Measurements from ENCODE around the gene ZNF738.
"Not testable (repeated sequence)": the region's sequence is repeated elsewhere in the genome, so short reads cannot be mapped to it uniquely, and the experiment has no call there.

Gene ZNF738

GRCh38 chr19:21358768-21359451 is at the start of gene ZNF738:
Gene ZNF738 (plus strand): TSS chr19:21359000. CDS start chr19:21359141, 141 bp downstream.
- peak within 1 kb of the TSS; percentile 73 for H3K27ac ChIP-seq
- TF ChIP-seq CTCF (conservative IDR thresholded peaks at IDR 0.05) (no peak), ZFX (IDR thresholded peaks at IDR 0.05) (peak; percentile 59)

- H3K27ac ChIP-seq: not testable (repeated sequence)
These were observed 46.0 kb upstream of the ZNF738 start for GRCh38 chr19:21312807-21313206.

- no peak overlapping the region for H3K27ac ChIP-seq
- TF ChIP-seq ZFX (IDR thresholded peaks at IDR 0.05) (no peak), CTCF (conservative IDR thresholded peaks at IDR 0.05) (no peak)
These were observed 44.1 kb upstream of the ZNF738 start for GRCh38 chr19:21314676-21315075.

GRCh38 chr19:21317821-21318220 is 41.0 kb upstream of the ZNF738 start:
- no peak overlapping the region for H3K27ac ChIP-seq

GRCh38 chr19:21321134-21321533 is 37.7 kb upstream of the ZNF738 start:
- TF ChIP-seq ZFX (IDR thresholded peaks at IDR 0.05): no peak
- no peak for TF ChIP-seq CTCF (conservative IDR thresholded peaks at IDR 0.05)
- no peak overlapping the region for H3K27ac ChIP-seq

More at GRCh38 chr19:21317821-21318220, 41.0 kb upstream of the ZNF738 start:
- TF ChIP-seq CTCF (conservative IDR thresholded peaks at IDR 0.05) (no peak), ZFX (IDR thresholded peaks at IDR 0.05) (no peak)

GRCh38 chr19:21321996-21322395 is 36.8 kb upstream of the ZNF738 start:
- H3K27ac ChIP-seq: no peak overlapping the region
- no peak for TF ChIP-seq ZFX (IDR thresholded peaks at IDR 0.05)
- no peak for TF ChIP-seq CTCF (conservative IDR thresholded peaks at IDR 0.05)

- no peak overlapping the region for H3K27ac ChIP-seq
- TF ChIP-seq ZFX (IDR thresholded peaks at IDR 0.05) (no peak), CTCF (conservative IDR thresholded peaks at IDR 0.05) (no peak)
These were observed 36.3 kb upstream of the ZNF738 start for GRCh38 chr19:21322528-21322927.

GRCh38 chr19:21323000-21323399 is 35.8 kb upstream of the ZNF738 start:
- H3K27ac ChIP-seq: no peak overlapping the region
- no peak for TF ChIP-seq CTCF (conservative IDR thresholded peaks at IDR 0.05)
- no peak for TF ChIP-seq ZFX (IDR thresholded peaks at IDR 0.05)
